ENCODE measurements around the gene CDKL2. TPM values are rescaled to one million over a fixed set of nuclear protein-coding genes. Genes with fewer than 3 reads are reported as not detected.
"Not testable (repeated sequence)": the region's sequence is repeated elsewhere in the genome, so short reads cannot be mapped to it uniquely, and the experiment has no call there.

Gene CDKL2
- total and polyA plus RNA-seq, 2 experiments from 2014 or later, result 1.8 to 3.1 TPM

DNA sequence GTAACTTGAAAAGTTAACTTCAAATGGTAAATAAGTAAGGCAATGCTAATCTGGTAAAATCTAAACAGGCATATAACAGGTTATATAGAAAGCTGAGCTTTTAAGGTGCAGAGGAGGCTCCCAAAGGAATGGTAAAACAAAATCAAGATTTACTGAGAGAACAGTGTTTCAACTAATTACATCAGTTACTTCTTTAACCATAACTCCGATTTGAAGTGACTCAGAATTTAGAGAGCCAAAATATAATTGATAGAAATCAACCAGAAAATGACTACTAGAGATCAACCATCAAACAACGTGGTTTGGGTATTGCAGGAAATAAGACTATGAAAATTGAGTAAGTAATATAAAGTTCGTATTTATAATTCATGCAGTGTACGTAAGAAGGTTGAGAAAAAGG, 36.0 kb upstream of the CDKL2 start:
- no peak for ATAC-seq
- peaks cover 12% of the 10 kb centered on the region for H3K27me3 Mint-ChIP-seq (ENCODE audit: insufficient read depth, low read depth, poor library complexity)
- peak overlapping the region; percentile 24 for H3K4me2 ChIP-seq
- H3K27ac Mint-ChIP-seq, result no peak overlapping the region
- TF ChIP-seq CTCF (conservative IDR thresholded peaks at IDR 0.05; ENCODE audit: low read depth in 2 of 2) (no peak), REST (IDR thresholded peaks at IDR 0.05; ENCODE audit: unreplicated experiment) (no peak), EZH2 (IDR thresholded peaks at IDR 0.05; ENCODE audit: low read depth, unreplicated experiment) (no peak), STAT1 (IDR thresholded peaks at IDR 0.05; ENCODE audit: unreplicated experiment) (no peak), POLR2AphosphoS5 (IDR thresholded peaks at IDR 0.05; ENCODE audit: low read depth) (no peak), ZNF331 (CRISPR knock-in tag; IDR thresholded peaks at IDR 0.05; ENCODE audit: low read depth) (no peak), NANOG (IDR thresholded peaks at IDR 0.05; ENCODE audit: borderline replicate concordance) (no peak), EZH2phosphoT487 (IDR thresholded peaks at IDR 0.05; ENCODE audit: unreplicated experiment) (no peak), CREB1 (CRISPR knock-in tag; IDR thresholded peaks at IDR 0.05; ENCODE audit: low read depth) (no peak)
- H3K4me3 Mint-ChIP-seq, result 0 out of 3 replicates have a peak overlapping the region, but pooled peaks have one; percentile 26
- no peaks in the 10 kb centered on the region for H3F3A ChIP-seq (replicated peaks; ENCODE audit: low read depth)
- peaks cover 100% of the 10 kb centered on the region for H3K79me2 ChIP-seq (replicated peaks; ENCODE audit: insufficient read depth)
- H3K36me3 Mint-ChIP-seq (ENCODE audit: low read depth), result peaks cover 16% of the 10 kb centered on the region
- peaks cover 84% of the 10 kb centered on the region for H4K20me1 ChIP-seq (replicated peaks; ENCODE audit: insufficient read depth)
- H3K36me3 ChIP-seq (ENCODE audit: insufficient read depth), result peaks cover 7% of the 10 kb centered on the region; the same call in 1 of the 2 replicates
- H3K9me3 Mint-ChIP-seq, result no peaks in the 10 kb centered on the region; the same call in 2 of the 3 replicates
- H3K4me3 ChIP-seq, result 0 out of 2 replicates have a peak overlapping the region, but pooled peaks have one; percentile 4
- no peak overlapping the region; the same call in 1 of the 2 replicates for H3K27ac ChIP-seq (ENCODE audit: low read depth)
- H3K9me2 ChIP-seq (ENCODE audit: insufficient read depth), result no peaks in the 10 kb centered on the region
- H3K4me1 ChIP-seq (ENCODE audit: insufficient read depth), result peaks cover 62% of the 10 kb centered on the region
- no peak for DNase-seq (ENCODE audit: low spot score)
- no peak overlapping the region for H2AFZ ChIP-seq
- peaks cover 55% of the 10 kb centered on the region for H3K4me1 Mint-ChIP-seq
- no peaks in the 10 kb centered on the region for H3K27me3 ChIP-seq (ENCODE audit: insufficient read depth)

- not testable (repeated sequence) for H3K9me2 ChIP-seq (ENCODE audit: insufficient read depth); H3K9me3 Mint-ChIP-seq; DNase-seq (ENCODE audit: low spot score); H3F3A ChIP-seq (replicated peaks; ENCODE audit: low read depth); H2AFZ ChIP-seq; H3K27ac ChIP-seq (ENCODE audit: low read depth); H3K27me3 ChIP-seq (ENCODE audit: insufficient read depth); H3K4me3 Mint-ChIP-seq; H3K27ac Mint-ChIP-seq; H3K4me2 ChIP-seq; ATAC-seq; H3K4me3 ChIP-seq
- H3K4me1 Mint-ChIP-seq, result peaks cover 46% of the 10 kb centered on the region
- Histone ChIP-seq H3K36me3 (ENCODE audit: insufficient read depth) (peaks cover 13% of the 10 kb centered on the region; the same call in 1 of the 2 replicates), H3K79me2 (replicated peaks; ENCODE audit: insufficient read depth) (peaks cover 100% of the 10 kb centered on the region), H3K4me1 (ENCODE audit: insufficient read depth) (peaks cover 46% of the 10 kb centered on the region), H4K20me1 (replicated peaks; ENCODE audit: insufficient read depth) (peaks cover 70% of the 10 kb centered on the region)
- H3K27me3 Mint-ChIP-seq (ENCODE audit: insufficient read depth, low read depth, poor library complexity), result peaks cover 10% of the 10 kb centered on the region
- H3K36me3 Mint-ChIP-seq (ENCODE audit: low read depth), result peaks cover 31% of the 10 kb centered on the region
Observed at GRCh38 chr4:75664604-75665003, 34.3 kb upstream of the CDKL2 start.
